NCI-H526 (cell line): ENCODE measurements around the gene BIRC7.

ENCODE experiments used
- DNase-seq, 2 experiments: peaks; one replicate each; lab custom pipeline; 2025; lab: John Stamatoyannopoulos, UW

The BIRC7 gene, protein sequence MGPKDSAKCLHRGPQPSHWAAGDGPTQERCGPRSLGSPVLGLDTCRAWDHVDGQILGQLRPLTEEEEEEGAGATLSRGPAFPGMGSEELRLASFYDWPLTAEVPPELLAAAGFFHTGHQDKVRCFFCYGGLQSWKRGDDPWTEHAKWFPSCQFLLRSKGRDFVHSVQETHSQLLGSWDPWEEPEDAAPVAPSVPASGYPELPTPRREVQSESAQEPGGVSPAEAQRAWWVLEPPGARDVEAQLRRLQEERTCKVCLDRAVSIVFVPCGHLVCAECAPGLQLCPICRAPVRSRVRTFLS

GRCh38 chr20:63235399-63235983 lies at the start of gene BIRC7:
Gene BIRC7, plus strand, starts transcription at chr20:63235905. Its CDS starts 192 bp downstream, at chr20:63236097.
- DNase-seq: no peak

- DNase-seq: no peak
Measured at GRCh38 chr20:63186084-63186483, 49.6 kb upstream of the BIRC7 start.

GRCh38 chr20:63186528-63187316 lies 49.0 kb upstream of the BIRC7 start:
- DNase-seq: no peak

DNA sequence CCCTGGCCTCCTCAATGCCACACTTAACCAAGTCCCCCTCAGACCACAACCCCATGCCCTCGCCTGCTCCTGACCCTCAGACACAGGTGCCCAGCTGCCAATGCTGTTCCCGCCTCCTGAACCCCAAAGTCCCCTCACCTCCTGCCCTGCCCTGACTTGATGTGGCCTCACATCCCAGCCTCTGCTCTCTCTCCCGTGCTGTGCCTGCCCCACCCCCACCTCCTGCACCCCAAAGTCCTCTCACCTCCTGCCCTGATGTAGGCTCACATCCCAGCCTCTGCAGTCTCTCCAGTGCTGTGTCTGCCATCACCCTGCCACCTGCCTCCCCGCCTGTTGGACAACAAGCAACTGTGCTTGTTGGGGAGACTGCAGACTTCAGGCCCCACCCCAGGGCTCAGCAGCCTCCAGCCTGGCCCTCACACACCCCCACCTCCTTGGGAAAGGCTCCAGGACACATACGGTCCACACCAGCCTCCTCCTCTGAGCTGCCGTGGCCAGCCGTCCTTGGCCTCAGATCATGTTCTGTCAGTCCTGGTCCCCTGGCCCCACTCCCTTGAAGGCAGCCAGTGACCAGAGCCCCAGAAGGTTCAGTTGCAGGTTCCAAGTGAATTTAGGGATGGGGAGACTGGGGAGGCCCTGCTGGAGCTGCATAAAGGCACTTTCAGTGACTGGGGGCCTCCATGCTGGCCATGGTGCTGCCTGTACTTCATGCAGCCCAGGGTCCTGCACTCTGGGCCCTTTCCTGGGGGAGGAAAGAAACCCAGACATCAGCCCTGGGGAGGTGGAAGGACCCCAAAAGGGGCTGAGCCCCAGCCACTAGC lies 48.2 kb upstream of the BIRC7 start:
- DNase-seq: no peak

DNA sequence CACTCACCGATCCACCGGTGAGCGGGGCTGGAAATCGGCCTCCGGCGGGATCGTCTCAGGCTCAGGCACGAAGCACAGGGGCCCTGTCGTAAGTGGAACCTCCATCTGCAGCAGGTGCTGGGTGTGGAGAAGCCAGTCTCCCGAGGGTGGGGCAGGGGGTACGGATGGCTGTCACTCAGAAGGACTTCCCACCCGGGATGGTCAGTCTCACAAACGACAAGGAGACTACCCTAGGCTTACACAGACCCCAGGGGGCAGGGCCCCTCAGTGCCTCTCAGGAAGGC lies 47.6 kb upstream of the BIRC7 start:
- DNase-seq: no peak

DNA sequence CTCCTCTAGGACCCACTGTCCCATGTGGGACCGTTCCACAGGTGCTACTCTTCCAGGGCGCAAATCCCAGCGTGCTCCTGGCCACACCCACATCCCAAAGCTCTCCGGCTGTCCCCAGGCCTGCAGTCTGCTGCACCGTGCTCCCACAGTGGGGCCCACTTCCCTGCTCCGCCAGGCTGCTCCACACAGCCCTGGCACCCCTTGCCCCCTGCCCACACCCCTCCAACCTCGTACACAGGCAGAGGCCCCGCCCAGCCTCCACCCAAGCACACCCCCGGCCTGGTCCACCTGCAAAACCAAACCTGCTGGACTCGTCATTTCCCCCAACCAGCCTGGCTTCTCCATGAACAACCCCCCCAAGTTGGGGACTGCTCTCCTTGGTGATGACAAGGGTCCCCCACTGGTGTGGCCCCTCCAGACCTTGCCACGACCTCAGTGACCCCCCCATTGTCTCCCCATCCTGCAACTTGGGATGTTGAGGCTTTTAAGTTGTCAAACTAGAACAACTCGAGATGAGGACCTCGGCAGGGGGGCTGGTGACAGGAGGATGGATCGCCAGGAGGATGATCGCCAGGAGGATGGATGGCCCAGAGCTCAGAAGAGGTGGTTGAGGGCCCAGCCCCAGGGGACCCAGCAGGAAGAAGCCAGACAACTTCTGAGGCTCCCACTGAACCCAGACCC lies 46.9 kb upstream of the BIRC7 start:
- DNase-seq: no peak

GRCh38 chr20:63189322-63189642 lies 46.4 kb upstream of the BIRC7 start:
- no peak for DNase-seq

DNA sequence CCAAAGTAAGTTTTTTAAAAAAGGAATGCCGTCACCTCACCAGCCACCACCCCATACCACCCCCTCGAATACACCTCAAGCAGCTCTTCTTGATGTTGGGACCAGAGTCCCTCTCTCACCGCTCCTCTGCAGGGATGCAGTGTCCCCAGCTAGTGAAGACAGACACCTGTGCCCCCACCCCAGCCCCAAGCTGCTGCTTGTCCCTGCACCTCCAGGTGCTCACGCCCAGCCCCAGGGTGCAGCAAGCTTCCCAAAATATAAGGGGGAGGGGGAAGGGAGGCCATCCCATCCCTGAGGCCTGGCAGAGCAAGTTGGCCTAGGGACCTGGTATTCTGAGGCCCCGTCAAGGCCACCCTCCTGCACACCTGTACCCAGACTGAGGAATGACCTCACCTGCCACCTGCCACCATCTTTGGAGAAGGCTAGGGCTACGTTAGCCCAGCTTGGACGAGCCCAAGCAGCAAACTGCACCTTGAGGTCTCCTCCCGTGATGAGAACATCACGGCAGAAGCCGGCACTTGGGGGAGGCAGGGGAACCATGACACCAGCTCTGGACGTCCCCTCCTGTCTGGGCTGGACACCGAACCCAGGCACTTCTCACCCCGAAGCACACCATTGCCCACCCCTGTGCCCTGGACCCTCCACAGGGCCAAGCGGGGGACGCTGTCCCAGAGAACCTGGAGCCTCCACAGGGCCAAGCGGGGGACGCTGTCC lies 45.7 kb upstream of the BIRC7 start:
- DNase-seq: no peak

GRCh38 chr20:63190828-63191227 lies 44.9 kb upstream of the BIRC7 start:
- DNase-seq: no peak

- DNase-seq: no peak
Measured at GRCh38 chr20:63191400-63191799, 44.3 kb upstream of the BIRC7 start.

DNA sequence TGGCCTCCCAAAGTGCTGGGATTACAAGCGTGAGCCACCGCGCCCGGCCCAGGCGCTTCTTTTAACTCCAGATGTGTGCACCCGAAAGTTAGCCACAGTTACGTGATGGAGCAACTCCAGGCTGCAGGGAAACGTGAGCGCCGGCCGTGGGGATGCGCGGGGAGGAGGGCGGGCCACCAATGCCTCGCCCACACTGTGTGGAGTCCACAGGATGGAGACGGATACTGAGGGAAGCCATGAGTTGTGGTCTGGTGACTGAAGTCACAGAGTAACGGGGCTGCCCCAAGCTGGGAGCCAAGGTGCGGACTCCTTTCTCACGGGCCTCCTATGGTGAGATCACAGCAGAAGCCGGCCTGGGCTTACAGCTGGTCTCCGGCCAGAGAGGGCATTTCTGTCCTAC lies 43.0 kb upstream of the BIRC7 start:
- no peak for DNase-seq

GRCh38 chr20:63194007-63194796 lies 41.5 kb upstream of the BIRC7 start:
- no peak for DNase-seq

DNA sequence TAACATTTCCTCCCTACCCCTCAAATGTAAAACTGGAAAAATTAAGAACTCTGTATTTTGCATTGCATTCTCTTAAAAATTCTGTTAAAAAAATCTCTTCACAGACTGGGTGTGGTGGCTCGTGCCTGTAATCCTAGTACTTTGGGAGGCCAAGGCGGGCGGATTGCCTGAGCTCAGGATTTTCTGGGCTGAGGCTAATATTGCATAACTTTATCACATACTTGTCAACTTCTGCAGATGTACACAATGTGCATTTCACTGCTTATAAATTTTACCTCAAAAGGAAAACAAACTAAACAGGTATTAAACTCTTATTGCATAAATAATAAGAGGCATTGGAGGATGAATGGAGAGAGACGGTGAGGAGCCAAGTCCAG lies 40.9 kb upstream of the BIRC7 start:
- no peak for DNase-seq

GRCh38 chr20:63196768-63197470 lies 38.8 kb upstream of the BIRC7 start:
- no peak for DNase-seq

GRCh38 chr20:63198606-63199005 lies 37.1 kb upstream of the BIRC7 start:
- no peak for DNase-seq

DNA sequence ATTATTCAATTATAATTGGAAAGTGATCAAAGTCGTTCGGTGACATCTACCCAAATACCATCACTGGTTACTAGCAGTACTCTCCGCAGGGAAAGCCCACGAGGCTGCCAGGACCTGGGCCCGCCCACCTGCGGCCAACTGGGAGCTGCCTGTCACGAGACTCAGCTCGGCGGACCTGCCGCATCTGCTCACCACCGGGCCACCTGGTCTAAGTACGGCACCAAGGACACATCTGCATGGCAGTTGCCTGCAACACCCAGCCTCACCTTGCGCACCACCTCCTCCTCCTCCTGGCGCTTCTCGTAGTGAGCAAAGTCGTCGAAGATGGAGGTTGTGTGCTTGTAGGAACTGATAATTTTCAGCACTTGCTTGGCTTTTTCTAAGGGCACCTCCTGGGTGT lies 33.7 kb upstream of the BIRC7 start:
- DNase-seq: no peak

DNA sequence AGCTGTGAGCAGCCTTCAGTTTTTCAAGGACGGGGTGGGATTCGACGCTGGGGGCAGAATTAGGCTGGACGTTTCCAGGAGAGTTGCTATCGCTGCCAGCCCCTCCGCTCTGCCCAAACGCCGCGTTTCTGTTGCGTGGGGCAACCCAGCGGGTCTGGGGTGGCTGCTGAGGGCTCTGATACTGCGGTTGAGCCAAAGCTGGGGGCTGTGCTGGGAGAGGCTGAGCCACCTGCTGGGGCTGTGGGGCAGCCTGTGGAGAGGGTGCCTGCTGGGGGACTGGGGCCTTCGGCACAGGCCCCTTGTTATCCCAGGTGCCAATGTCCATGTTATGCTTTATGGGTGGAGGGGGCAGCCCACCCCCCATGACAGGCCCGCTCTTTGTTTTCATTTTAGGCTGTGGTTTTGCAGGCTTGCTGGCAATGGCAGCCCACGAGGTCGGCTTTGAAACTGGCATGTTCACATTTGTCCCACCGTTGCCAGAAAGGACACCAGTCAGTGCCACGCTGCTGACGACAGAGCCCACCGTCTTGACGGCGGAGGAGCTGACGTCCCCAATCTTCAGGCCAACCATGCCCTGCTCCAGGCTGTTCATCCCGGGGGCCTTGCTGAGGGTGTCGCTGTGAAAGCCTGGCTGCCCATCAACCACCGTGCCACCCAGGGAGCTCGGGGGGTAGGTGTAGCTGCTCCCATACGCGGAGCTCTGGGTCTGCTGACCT lies 32.7 kb upstream of the BIRC7 start:
- no peak for DNase-seq

GRCh38 chr20:63204362-63204761 lies 31.3 kb upstream of the BIRC7 start:
- DNase-seq: no peak

DNA sequence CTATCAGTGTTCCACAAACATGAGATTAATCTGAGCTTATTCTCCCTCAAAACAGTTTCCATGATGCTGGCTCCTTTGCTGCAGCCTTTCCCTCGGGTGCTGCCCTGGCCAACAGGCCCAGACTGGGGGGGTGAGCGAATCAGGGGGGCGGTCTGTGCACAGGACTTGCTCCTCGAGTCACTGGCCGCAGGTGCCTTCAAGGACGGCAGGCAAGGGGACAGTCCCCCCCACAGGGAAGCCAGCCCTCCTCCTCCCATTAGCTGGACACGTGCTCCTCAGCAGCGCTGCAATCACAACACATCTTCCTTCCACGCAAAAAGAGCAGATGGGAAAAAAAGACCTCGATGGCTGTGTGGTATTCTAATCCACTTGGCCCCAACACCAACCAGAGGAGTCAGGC lies 29.8 kb upstream of the BIRC7 start:
- DNase-seq: no peak
